GM23338 (cell line): ENCODE data around the gene ABL1. TPM values are rescaled to one million over a fixed set of nuclear protein-coding genes. Genes with fewer than 3 reads are reported as not detected.

Experiments
- ATAC-seq: fragments of 200-7000 bp; cut with Tn5 transposase; 3 replicates; pipeline ENCODE4 v1.9.1; 2020
- DNase-seq: peaks from one replicate; pipeline ENCODE4 v3.0.0-alpha.2; 2015; ENCODE audit warnings: low spot score
- H2AFZ ChIP-seq: fragments of 200-600 bp; sonication (generic); 2 replicates; pipeline ENCODE4 v1.8.0; 2016; ENCODE audit warnings: antibody characterized with exemption, mild to moderate bottlenecking, moderate library complexity
- H3F3A ChIP-seq: fragments of 200-600 bp; sonication (generic); replicated peaks from 2 replicates; pipeline ENCODE4 v1.8.0; 2017; ENCODE audit warnings: antibody characterized with exemption, mixed run types, low read depth
- H3K27ac ChIP-seq: fragments of 200-600 bp; sonication (generic); 2 replicates; pipeline ENCODE4 v1.6.1; 2016; ENCODE audit warnings: low read depth
- H3K27me3 ChIP-seq: fragments of 200-600 bp; sonication (generic); 2 replicates; pipeline ENCODE4 v1.8.0; 2016; ENCODE audit warnings: mild to moderate bottlenecking, mixed run types, moderate library complexity; ENCODE audit not compliant: insufficient read depth
- H3K36me3 ChIP-seq: fragments of 200-600 bp; sonication (generic); 2 replicates; pipeline ENCODE4 v1.8.0; 2016; ENCODE audit warnings: mild to moderate bottlenecking; ENCODE audit not compliant: insufficient read depth
- H3K4me1 ChIP-seq: fragments of 200-600 bp; sonication (generic); 2 replicates; pipeline ENCODE4 v1.8.0; 2016; ENCODE audit warnings: mild to moderate bottlenecking, moderate library complexity; ENCODE audit not compliant: insufficient read depth
- H3K4me2 ChIP-seq: fragments of 200-600 bp; sonication (generic); 2 replicates; pipeline ENCODE4 v1.7.1; 2017; ENCODE audit warnings: mixed run types
- H3K4me3 ChIP-seq: fragments of 200-600 bp; sonication (generic); 2 replicates; pipeline ENCODE4 v1.6.1; 2016; ENCODE audit warnings: mixed run types
- H3K79me2 ChIP-seq: fragments of 200-600 bp; sonication (generic); replicated peaks from 2 replicates; pipeline ENCODE4 v1.8.0; 2017; ENCODE audit warnings: mild to moderate bottlenecking; ENCODE audit not compliant: insufficient read depth
- H3K9me2 ChIP-seq: fragments of 200-600 bp; sonication (generic); 2 replicates; pipeline ENCODE4 v1.8.0; 2017; ENCODE audit not compliant: insufficient read depth
- H4K20me1 ChIP-seq: fragments of 200-600 bp; sonication (generic); replicated peaks from 2 replicates; pipeline ENCODE4 v1.8.0; 2017; ENCODE audit warnings: mild to moderate bottlenecking; ENCODE audit not compliant: insufficient read depth
- H3K27ac Mint-ChIP-seq: 2 replicates; pipeline ENCODE4 v1.8.0; 2020; ENCODE audit warnings: inconsistent platforms, mild to moderate bottlenecking, moderate library complexity, mixed read lengths
- H3K27me3 Mint-ChIP-seq: 3 replicates; pipeline ENCODE4 v1.8.0; 2022; ENCODE audit warnings: low read depth, mild to moderate bottlenecking, moderate library complexity, mixed read lengths, inconsistent platforms; ENCODE audit not compliant: insufficient read depth, poor library complexity
- H3K36me3 Mint-ChIP-seq: 3 replicates; pipeline ENCODE4 v1.8.0; 2021; ENCODE audit warnings: low read depth, mild to moderate bottlenecking, inconsistent platforms, moderate library complexity, mixed read lengths
- H3K4me1 Mint-ChIP-seq: 3 replicates; pipeline ENCODE4 v1.8.0; 2020; ENCODE audit warnings: mild to moderate bottlenecking, inconsistent platforms, mixed read lengths
- H3K4me3 Mint-ChIP-seq: 3 replicates; pipeline ENCODE4 v1.8.0; 2021; ENCODE audit warnings: moderate library complexity, mild to moderate bottlenecking, inconsistent platforms, mixed read lengths
- H3K9me3 Mint-ChIP-seq: 3 replicates; pipeline ENCODE4 v1.8.0; 2020; ENCODE audit warnings: moderate library complexity, mild to moderate bottlenecking, inconsistent platforms, mixed read lengths
- ETS1 ChIP-seq: IDR thresholded peaks from 2 replicates; pipeline ENCODE4 v1.6.1; 2016; ENCODE audit warnings: antibody characterized with exemption
- EZH2 ChIP-seq: fragments of 200-600 bp; sonication (generic); IDR thresholded peaks from one replicate; pipeline ENCODE4 v1.8.0; 2017; ENCODE audit warnings: antibody characterized with exemption, mild to moderate bottlenecking, low read depth; ENCODE audit not compliant: unreplicated experiment
- EZH2phosphoT487 ChIP-seq: fragments of 200-600 bp; sonication (generic); IDR thresholded peaks from one replicate; pipeline ENCODE4 v1.8.1; 2018; ENCODE audit warnings: antibody characterized with exemption; ENCODE audit not compliant: unreplicated experiment
- JUNB ChIP-seq: IDR thresholded peaks from one replicate; pipeline ENCODE4 v1.6.1; 2016; ENCODE audit warnings: antibody characterized with exemption; ENCODE audit not compliant: unreplicated experiment
- NANOG ChIP-seq: IDR thresholded peaks from 2 replicates; pipeline ENCODE4 v1.6.1; 2016; ENCODE audit warnings: antibody characterized with exemption, borderline replicate concordance
- POLR2AphosphoS5 ChIP-seq: IDR thresholded peaks from 2 replicates; pipeline ENCODE4 v1.6.1; 2016; ENCODE audit warnings: antibody characterized with exemption, low read depth
- STAT1 ChIP-seq: IDR thresholded peaks from one replicate; pipeline ENCODE4 v1.6.1; 2016; ENCODE audit warnings: antibody characterized with exemption; ENCODE audit not compliant: unreplicated experiment
- ZNF114 ChIP-seq: fragments of 250-450 bp; sonication (Bioruptor Pico); IDR thresholded peaks from 2 replicates; pipeline ENCODE4 v1.5.0; 2020; ENCODE audit warnings: mild to moderate bottlenecking, moderate library complexity
- ZNF331 ChIP-seq: fragments of 250-450 bp; sonication (Bioruptor Pico); IDR thresholded peaks from 2 replicates; pipeline ENCODE4 v1.5.0; 2020; ENCODE audit warnings: low read depth, mild to moderate bottlenecking, moderate library complexity
- ZNF462 ChIP-seq: fragments of 250-450 bp; sonication (Bioruptor Pico); IDR thresholded peaks from 2 replicates; pipeline ENCODE4 v1.5.0; 2020; ENCODE audit warnings: mild to moderate bottlenecking, moderate library complexity
- polyA plus RNA-seq: library from polyadenylated mRNA; unstranded; fragments of >200 nt; fragmentation: Nextera tagmentation; extraction: Ambion mirVana; gene quantifications from 2 replicates; pipeline ENCODE4 v1.2.1, GENCODE V29; 2016
- total RNA-seq: library from RNA; depleted of rRNA; stranded (reverse); fragments of >200 nt; shearing (Covaris generic); gene quantifications from 2 replicates; pipeline ENCODE4 v1.2.3, GENCODE V29; 2014
- TF ChIP-seq, protein P1 (sequence below), 2 experiments: fragments of 200-600 bp in 1 of 2; sonication (generic) in 1 of 2; conservative IDR thresholded peaks; 2 replicates each; pipeline versions ENCODE4 v1.5.1 to v1.6.1; 2016 to 2017; ENCODE audit warnings: antibody characterized with exemption in 2 of 2, low read depth in 2 of 2, mild to moderate bottlenecking in 2 of 2, moderate library complexity in 1 of 2

ABL1 gene
- total and polyA plus RNA-seq, 2 experiments from 2014 or later = 20.7 to 85.1 TPM

DNA sequence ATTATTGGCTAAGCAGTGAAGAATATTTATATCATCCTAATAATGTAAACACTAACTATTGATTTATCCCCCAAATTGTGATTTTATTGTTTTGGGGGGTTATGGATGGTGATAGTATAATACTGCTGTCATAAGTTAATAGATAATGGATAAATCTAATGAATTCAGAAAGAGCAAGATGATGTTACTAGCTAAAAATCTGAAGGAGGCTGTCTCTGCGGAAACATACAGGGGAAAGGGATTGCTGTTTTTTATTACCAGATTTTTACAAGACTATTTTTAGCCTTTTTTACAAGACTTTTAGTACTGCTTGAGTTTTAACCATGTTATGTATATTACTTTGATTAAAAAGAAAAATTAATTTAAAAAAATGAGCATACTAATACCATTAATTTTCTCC lies 5.3 kb upstream of the ABL1 start:
- Histone ChIP-seq H3K27ac (no peak overlapping the region), H3K4me2 (no peak overlapping the region), H2AFZ (no peak overlapping the region), H3F3A (peaks cover 11% of the 10 kb centered on the region; the same call in 1 of the 2 replicates), H3K79me2 (peaks cover 76% of the 10 kb centered on the region), H3K36me3 (no peaks in the 10 kb centered on the region), H3K27me3 (no peaks in the 10 kb centered on the region), H3K4me3 (no peak overlapping the region), H3K4me1 (peaks cover 30% of the 10 kb centered on the region), H4K20me1 (no peaks in the 10 kb centered on the region), H3K9me2 (no peaks in the 10 kb centered on the region)
- Mint-ChIP-seq H3K36me3 (peaks cover 13% of the 10 kb centered on the region), H3K9me3 (peaks cover 10% of the 10 kb centered on the region), H3K27me3 (peaks cover 12% of the 10 kb centered on the region), H3K27ac (no peak overlapping the region), H3K4me3 (no peak overlapping the region), H3K4me1 (peaks cover 41% of the 10 kb centered on the region)
- TF ChIP-seq ZNF114 (CRISPR knock-in tag) (no peak), ZNF331 (no peak), ETS1 (no peak), POLR2AphosphoS5 (no peak), ZNF462 (CRISPR knock-in tag) (no peak), EZH2 (no peak), STAT1 (no peak), EZH2phosphoT487 (no peak), NANOG (no peak), JUNB (no peak)
- TF ChIP-seq, protein P1, sequence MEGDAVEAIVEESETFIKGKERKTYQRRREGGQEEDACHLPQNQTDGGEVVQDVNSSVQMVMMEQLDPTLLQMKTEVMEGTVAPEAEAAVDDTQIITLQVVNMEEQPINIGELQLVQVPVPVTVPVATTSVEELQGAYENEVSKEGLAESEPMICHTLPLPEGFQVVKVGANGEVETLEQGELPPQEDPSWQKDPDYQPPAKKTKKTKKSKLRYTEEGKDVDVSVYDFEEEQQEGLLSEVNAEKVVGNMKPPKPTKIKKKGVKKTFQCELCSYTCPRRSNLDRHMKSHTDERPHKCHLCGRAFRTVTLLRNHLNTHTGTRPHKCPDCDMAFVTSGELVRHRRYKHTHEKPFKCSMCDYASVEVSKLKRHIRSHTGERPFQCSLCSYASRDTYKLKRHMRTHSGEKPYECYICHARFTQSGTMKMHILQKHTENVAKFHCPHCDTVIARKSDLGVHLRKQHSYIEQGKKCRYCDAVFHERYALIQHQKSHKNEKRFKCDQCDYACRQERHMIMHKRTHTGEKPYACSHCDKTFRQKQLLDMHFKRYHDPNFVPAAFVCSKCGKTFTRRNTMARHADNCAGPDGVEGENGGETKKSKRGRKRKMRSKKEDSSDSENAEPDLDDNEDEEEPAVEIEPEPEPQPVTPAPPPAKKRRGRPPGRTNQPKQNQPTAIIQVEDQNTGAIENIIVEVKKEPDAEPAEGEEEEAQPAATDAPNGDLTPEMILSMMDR (conservative IDR thresholded peaks at IDR 0.05; ENCODE audit: low read depth in 2 of 2) = no peak
- ATAC-seq (no peak), DNase-seq (no peak)
